Epidermal melanocyte (primary cell): Measurements from ENCODE around the gene ACAP3.

Source experiments
- DNase-seq: peaks from one replicate; pipeline ENCODE4 v3.0.0; 2011; ENCODE audit warnings: low spot score; ENCODE audit not compliant: insufficient read length

The ACAP3 gene

GRCh38 chr1:1286313-1287261 lies 21.1 kb downstream of the ACAP3 start:
- DNase-seq = no peak

GRCh38 chr1:1285611-1286311 lies 22.0 kb downstream of the ACAP3 start:
- DNase-seq = no peak

- no peak for DNase-seq
Observed at GRCh38 chr1:1285102-1285571, 22.6 kb downstream of the ACAP3 start.

GRCh38 chr1:1284221-1285101 lies 23.3 kb downstream of the ACAP3 start:
- DNase-seq = no peak

- DNase-seq = peak; percentile 57
Observed at GRCh38 chr1:1283821-1284220, 23.9 kb downstream of the ACAP3 start.

GRCh38 chr1:1282998-1283397 lies 24.7 kb downstream of the ACAP3 start:
- no peak for DNase-seq

- no peak for DNase-seq
Observed at GRCh38 chr1:1281533-1282321, 26.0 kb downstream of the ACAP3 start.

- DNase-seq = no peak
Observed at GRCh38 chr1:1280782-1281481, 26.8 kb downstream of the ACAP3 start.

- no peak for DNase-seq
Observed at GRCh38 chr1:1279028-1279427, 28.7 kb downstream of the ACAP3 start.

- no peak for DNase-seq
Observed at GRCh38 chr1:1278620-1279019, 29.1 kb downstream of the ACAP3 start.

- DNase-seq = no peak
Observed at GRCh38 chr1:1275836-1276235, 31.9 kb downstream of the ACAP3 start.

GRCh38 chr1:1274931-1275431 lies 32.7 kb downstream of the ACAP3 start:
- DNase-seq = no peak

- no peak for DNase-seq
Observed at GRCh38 chr1:1274299-1274930, 33.3 kb downstream of the ACAP3 start.

- peak; percentile 97 for DNase-seq
Observed at GRCh38 chr1:1273512-1274298, 34.0 kb downstream of the ACAP3 start, which contains the start of gene UBE2J2. TSS of gene UBE2J2 (minus strand) at chr1:1273854. CDS start at chr1:1267992, 5,862 bp downstream.

GRCh38 chr1:1273209-1273511 lies 34.6 kb downstream of the ACAP3 start:
- no peak for DNase-seq

GRCh38 chr1:1272341-1273208 lies 35.2 kb downstream of the ACAP3 start:
- no peak for DNase-seq

- DNase-seq = no peak
Observed at GRCh38 chr1:1270813-1271212, 36.9 kb downstream of the ACAP3 start.

- no peak for DNase-seq
Observed at GRCh38 chr1:1268284-1268682, 39.4 kb downstream of the ACAP3 start.
